ENCODE data around the gene LPAR3.
"Not testable (repeated sequence)": the region's sequence is repeated elsewhere in the genome, so short reads cannot be mapped to it uniquely, and the experiment has no call there.

The LPAR3 gene

GRCh38 chr1:84912726-84913554, 19.9 kb upstream of the LPAR3 start:
- H3K36me3 ChIP-seq, result no peaks in the 10 kb centered on the region
- no peak for DNase-seq
- no peaks in the 10 kb centered on the region for H3K27me3 ChIP-seq
- H3K9me3 ChIP-seq, result no peaks in the 10 kb centered on the region
- TF ChIP-seq CTCF (IDR thresholded peaks at IDR 0.05; ENCODE audit: low read depth, low read length), result no peak
- no peaks in the 10 kb centered on the region for H3K4me1 ChIP-seq
- H3K4me3 ChIP-seq (ENCODE audit: low read depth, low read length), result no peak overlapping the region

GRCh38 chr1:84908746-84909464, 15.9 kb upstream of the LPAR3 start:
- not testable (repeated sequence) for H3K9me3 ChIP-seq; H3K4me1 ChIP-seq; H3K36me3 ChIP-seq; DNase-seq; H3K27me3 ChIP-seq; H3K4me3 ChIP-seq (ENCODE audit: low read depth, low read length)

GRCh38 chr1:84907095-84907827, 14.3 kb upstream of the LPAR3 start:
- H3K27me3 ChIP-seq, result no peaks in the 10 kb centered on the region
- no peak for TF ChIP-seq CTCF (IDR thresholded peaks at IDR 0.05; ENCODE audit: low read depth, low read length)
- no peaks in the 10 kb centered on the region for H3K36me3 ChIP-seq
- no peak overlapping the region for H3K4me3 ChIP-seq (ENCODE audit: low read depth, low read length)
- DNase-seq, result no peak
- no peaks in the 10 kb centered on the region for H3K9me3 ChIP-seq
- H3K4me1 ChIP-seq, result no peaks in the 10 kb centered on the region

- H3K27me3 ChIP-seq; DNase-seq; H3K4me1 ChIP-seq; H3K9me3 ChIP-seq; H3K36me3 ChIP-seq; H3K4me3 ChIP-seq (ENCODE audit: low read depth, low read length): not testable (repeated sequence)
These were observed 9.7 kb upstream of the LPAR3 start for GRCh38 chr1:84902727-84903126.

- Histone ChIP-seq H3K4me1 (no peaks in the 10 kb centered on the region), H3K9me3 (no peaks in the 10 kb centered on the region), H3K36me3 (no peaks in the 10 kb centered on the region), H3K27me3 (no peaks in the 10 kb centered on the region), H3K4me3 (ENCODE audit: low read depth, low read length) (no peak overlapping the region)
- TF ChIP-seq CTCF (IDR thresholded peaks at IDR 0.05; ENCODE audit: low read depth, low read length), result no peak
- no peak for DNase-seq
These were observed 7.0 kb upstream of the LPAR3 start for GRCh38 chr1:84899969-84900368.

- no peaks in the 10 kb centered on the region for H3K27me3 ChIP-seq
- TF ChIP-seq CTCF (IDR thresholded peaks at IDR 0.05; ENCODE audit: low read depth, low read length), result no peak
- no peak for DNase-seq
These were observed 3.3 kb upstream of the LPAR3 start for GRCh38 chr1:84896279-84896678.

More at GRCh38 chr1:84896279-84896678, 3.3 kb upstream of the LPAR3 start:
- Histone ChIP-seq H3K9me3 (no peaks in the 10 kb centered on the region), H3K4me3 (ENCODE audit: low read depth, low read length) (no peak overlapping the region), H3K4me1 (no peaks in the 10 kb centered on the region), H3K36me3 (no peaks in the 10 kb centered on the region)
